HG03060 (cell line): ENCODE data around the gene ZNF792.
"Not testable (repeated sequence)": the region's sequence is repeated elsewhere in the genome, so short reads cannot be mapped to it uniquely, and the experiment has no call there.

Experiments used
- ATAC-seq: cut with Tn5 transposase; IDR thresholded peaks from one replicate; pipeline ENCODE4 v1.9.1; 2021; ENCODE audit warnings: low read depth, moderate number of reproducible peaks; ENCODE audit not compliant: unreplicated experiment

The ZNF792 gene

GRCh38 chr19:34975056-34975455 lies 11.0 kb upstream of the ZNF792 start:
- ATAC-seq, result no peak

GRCh38 chr19:34974646-34975045 lies 10.6 kb upstream of the ZNF792 start:
- ATAC-seq, result no peak

- ATAC-seq, result no peak
These were observed 8.2 kb upstream of the ZNF792 start for GRCh38 chr19:34972163-34972705.

GRCh38 chr19:34970185-34970780 lies 6.3 kb upstream of the ZNF792 start:
- not testable (repeated sequence) for ATAC-seq

- ATAC-seq, result no peak
These were observed 5.7 kb upstream of the ZNF792 start for GRCh38 chr19:34969721-34970120.

- ATAC-seq, result no peak
These were observed 3.5 kb upstream of the ZNF792 start for GRCh38 chr19:34967551-34967950.

GRCh38 chr19:34965505-34965904 lies 1.5 kb upstream of the ZNF792 start:
- ATAC-seq, result not testable (repeated sequence)

- ATAC-seq, result no peak
These were observed 569 bp upstream of the ZNF792 start for GRCh38 chr19:34964598-34964997.

GRCh38 chr19:34962687-34963572 lies 1.1 kb downstream of the ZNF792 start:
- ATAC-seq, result no peak

GRCh38 chr19:34961775-34962686 lies 2.0 kb downstream of the ZNF792 start:
- ATAC-seq, result no peak

GRCh38 chr19:34960940-34961679 lies 2.9 kb downstream of the ZNF792 start:
- ATAC-seq, result no peak

GRCh38 chr19:34960103-34960805 lies 3.8 kb downstream of the ZNF792 start:
- ATAC-seq, result no peak

- ATAC-seq, result no peak
These were observed 5.0 kb downstream of the ZNF792 start for GRCh38 chr19:34959021-34959420.

GRCh38 chr19:34957830-34958751 lies 5.9 kb downstream of the ZNF792 start:
- no peak for ATAC-seq

GRCh38 chr19:34953092-34953491 lies 10.9 kb downstream of the ZNF792 start:
- no peak for ATAC-seq

- no peak for ATAC-seq
These were observed 20.0 kb downstream of the ZNF792 start for GRCh38 chr19:34943861-34944573.

- ATAC-seq, result no peak
These were observed 25.1 kb downstream of the ZNF792 start for GRCh38 chr19:34938886-34939285.

- no peak for ATAC-seq
These were observed 27.8 kb downstream of the ZNF792 start for GRCh38 chr19:34936184-34936583.
